Coronary artery (tissue), 2 donors: ENCODE results near the gene STK31.
"Not testable (repeated sequence)": the region's sequence is repeated elsewhere in the genome, so short reads cannot be mapped to it uniquely, and the experiment has no call there.

Experiments used
- DNase-seq: peaks from one replicate; pipeline ENCODE4 v3.0.0-alpha.2; 2017; ENCODE audit warnings: low spot score
- H3K27ac ChIP-seq, 2 donors: fragments of 200-600 bp; sonication (generic); one replicate each; pipeline ENCODE4 v1.5.1; 2016 to 2019
- H3K4me3 ChIP-seq: fragments of 200-600 bp; sonication (generic); 2 replicates; pipeline ENCODE4 v1.5.1; 2016; ENCODE audit warnings: mild to moderate bottlenecking, moderate library complexity
- TF ChIP-seq, protein P1 (sequence below): fragments of 200-600 bp; sonication (generic); IDR thresholded peaks from one replicate; pipeline ENCODE4 v1.5.1; 2019; ENCODE audit warnings: antibody characterized with exemption

Gene STK31

DNA sequence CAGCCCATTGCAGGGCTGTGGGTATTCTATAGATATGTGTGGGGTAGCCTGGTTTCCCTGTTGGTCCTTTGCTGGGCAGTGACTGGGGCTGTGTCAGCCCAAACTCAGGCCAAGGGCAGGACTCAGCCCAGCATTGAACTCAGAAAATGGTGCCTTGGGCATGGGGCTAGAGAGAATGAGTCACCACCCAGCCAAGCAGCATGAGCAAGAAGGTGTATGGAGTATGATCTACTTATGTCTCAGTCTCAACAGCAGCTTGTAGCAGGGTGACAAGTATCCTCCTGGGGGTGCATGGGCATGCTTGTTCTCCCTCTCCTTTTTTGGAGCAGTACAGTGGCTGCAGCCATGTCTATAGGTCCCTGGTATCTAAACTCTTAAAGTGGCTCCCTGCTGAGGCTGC lies 32.0 kb downstream of the STK31 start:
- DNase-seq, result no peak
- Histone ChIP-seq H3K4me3 (no peak overlapping the region), H3K27ac (no peak overlapping the region)
- TF ChIP-seq, protein P1, sequence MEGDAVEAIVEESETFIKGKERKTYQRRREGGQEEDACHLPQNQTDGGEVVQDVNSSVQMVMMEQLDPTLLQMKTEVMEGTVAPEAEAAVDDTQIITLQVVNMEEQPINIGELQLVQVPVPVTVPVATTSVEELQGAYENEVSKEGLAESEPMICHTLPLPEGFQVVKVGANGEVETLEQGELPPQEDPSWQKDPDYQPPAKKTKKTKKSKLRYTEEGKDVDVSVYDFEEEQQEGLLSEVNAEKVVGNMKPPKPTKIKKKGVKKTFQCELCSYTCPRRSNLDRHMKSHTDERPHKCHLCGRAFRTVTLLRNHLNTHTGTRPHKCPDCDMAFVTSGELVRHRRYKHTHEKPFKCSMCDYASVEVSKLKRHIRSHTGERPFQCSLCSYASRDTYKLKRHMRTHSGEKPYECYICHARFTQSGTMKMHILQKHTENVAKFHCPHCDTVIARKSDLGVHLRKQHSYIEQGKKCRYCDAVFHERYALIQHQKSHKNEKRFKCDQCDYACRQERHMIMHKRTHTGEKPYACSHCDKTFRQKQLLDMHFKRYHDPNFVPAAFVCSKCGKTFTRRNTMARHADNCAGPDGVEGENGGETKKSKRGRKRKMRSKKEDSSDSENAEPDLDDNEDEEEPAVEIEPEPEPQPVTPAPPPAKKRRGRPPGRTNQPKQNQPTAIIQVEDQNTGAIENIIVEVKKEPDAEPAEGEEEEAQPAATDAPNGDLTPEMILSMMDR, result no peak

DNA sequence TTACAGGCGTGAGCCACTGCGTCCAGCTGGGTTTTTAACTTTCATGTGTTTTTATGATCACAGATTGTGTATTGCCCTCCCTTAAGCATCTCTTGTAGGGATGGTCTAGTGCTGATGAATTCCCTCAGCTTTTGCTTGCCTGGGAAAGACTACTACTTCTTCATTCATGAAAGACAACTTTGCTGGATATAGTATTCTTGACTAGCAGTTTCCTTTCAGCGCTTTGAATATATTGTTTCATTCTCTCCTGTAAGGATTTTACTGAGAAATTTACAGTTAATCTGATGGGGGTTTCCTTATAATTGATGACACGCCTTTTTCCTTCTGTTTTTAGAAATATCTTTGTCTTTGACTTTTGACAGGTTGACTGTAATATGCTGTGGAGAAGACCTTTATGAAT lies 33.2 kb downstream of the STK31 start:
- H3K4me3 ChIP-seq, result no peak overlapping the region
- H3K27ac ChIP-seq, result no peak overlapping the region
- TF ChIP-seq, protein P1, result no peak
- DNase-seq, result no peak

DNA sequence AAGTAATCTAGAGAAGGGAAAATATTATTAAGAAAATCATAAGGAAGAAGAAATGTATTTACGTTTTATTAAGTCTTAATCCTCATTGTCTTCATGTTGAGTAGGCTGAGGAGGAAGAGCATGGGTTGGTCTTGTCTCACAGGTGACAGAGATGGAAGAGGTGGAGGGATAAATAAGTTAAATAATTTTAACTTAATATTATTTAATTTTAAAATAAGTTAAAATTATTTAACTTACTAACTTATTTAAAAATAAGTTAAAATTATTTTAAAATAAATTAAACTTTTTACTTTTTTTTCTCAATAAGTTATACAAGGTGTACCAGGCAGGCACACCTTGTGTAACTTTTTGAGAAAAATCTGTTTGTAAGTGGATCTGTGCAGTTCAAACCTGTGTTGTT lies 36.6 kb downstream of the STK31 start:
- H3K27ac ChIP-seq, result no peak overlapping the region
- TF ChIP-seq, protein P1, result no peak
- H3K4me3 ChIP-seq, result no peak overlapping the region
- DNase-seq, result no peak

DNA sequence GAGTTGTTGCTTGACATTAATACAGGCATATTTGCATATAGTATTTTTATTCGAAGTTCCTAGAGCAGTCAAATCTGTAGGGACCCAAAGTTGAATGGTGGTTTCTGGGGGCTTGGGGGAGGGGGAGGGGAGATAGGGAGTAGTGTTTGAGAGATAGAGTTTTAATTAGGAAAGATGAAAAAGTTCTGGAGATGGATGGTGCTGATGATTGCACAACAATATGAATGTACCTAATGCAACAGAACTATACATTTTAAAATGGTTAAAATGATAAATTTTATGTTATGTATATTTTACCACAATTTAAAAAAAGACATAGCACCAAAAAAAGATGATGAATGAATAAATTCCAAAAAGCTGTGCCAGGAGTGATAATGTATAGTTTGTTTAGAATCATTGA lies 41.8 kb downstream of the STK31 start:
- no peak for DNase-seq
- TF ChIP-seq, protein P1, result no peak
- Histone ChIP-seq H3K4me3 (no peak overlapping the region), H3K27ac (no peak overlapping the region)

DNA sequence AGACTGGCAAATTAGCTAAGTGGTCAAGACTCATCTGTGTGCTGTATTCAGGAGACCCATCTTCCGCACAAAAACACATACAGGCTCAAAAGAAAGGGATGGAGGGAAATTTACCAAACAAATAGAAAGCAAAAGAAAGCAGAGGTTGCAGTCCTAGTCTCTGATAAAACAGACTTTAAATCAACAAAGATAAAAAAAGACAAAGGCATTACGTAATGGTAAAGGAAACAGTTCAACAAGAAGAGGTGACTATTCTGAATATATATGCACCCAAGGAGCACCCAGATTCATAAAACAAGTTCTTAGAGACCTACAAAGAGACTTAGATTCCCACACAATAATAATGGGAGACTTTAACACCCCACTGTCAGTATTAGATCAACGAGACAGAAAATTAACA lies 48.8 kb downstream of the STK31 start:
- not testable (repeated sequence) for H3K27ac ChIP-seq, H3K4me3 ChIP-seq, DNase-seq

DNA sequence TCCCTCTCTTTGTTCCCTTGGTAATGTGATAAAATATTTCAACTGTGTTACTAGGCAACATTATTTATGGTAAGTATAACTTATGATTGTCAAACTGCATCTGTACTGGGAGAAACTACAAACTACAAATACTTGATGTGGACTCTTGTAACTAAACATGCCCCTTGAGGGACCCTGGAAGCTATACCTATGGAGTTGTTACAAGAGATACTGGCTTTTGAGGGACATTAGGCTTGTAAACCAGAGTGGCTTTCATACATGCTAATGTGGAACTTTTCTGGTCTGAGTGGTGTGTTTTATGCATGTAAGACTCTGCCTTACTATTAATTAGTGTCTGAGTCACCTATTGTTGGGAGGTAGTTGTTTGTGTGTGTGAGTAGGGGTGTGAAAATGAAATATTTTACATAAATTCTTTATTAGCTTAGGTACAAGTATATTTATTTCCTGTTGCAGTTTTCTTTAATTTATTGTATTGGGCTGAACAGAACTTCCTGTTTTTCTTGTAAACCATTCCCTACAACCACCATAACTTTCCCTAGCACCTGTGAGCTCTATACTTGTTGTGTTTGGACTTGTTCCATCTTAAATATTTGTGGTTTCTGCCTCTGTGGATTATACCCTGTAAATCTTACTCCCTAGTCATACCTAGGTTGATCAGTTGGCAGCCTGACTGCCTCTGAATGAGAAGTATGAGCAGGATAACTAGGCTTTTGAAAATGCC lies 49.8 kb downstream of the STK31 start:
- no peak overlapping the region for H3K27ac ChIP-seq
- DNase-seq, result no peak
- H3K4me3 ChIP-seq, result no peak overlapping the region
- TF ChIP-seq, protein P1, result no peak

DNA sequence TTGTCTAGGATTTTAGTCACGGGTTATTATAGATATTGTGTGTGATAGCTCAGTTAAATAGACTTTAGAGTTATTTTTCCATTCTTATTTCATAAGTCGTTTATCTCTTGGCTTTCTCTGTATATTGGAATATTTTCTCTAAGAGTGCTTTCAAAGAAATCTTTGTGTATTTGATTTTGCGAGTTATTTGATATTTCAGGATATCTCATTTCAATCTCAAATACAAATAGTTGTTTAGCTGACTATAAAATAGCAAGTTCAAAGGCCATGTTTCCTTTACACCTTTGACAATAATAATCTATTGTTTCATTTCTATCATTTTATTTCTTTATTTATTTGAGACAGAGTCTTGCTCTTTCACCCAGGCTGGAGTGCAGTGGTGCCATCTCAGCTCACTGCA lies 55.9 kb downstream of the STK31 start:
- Histone ChIP-seq H3K4me3 (no peak overlapping the region), H3K27ac (no peak overlapping the region)
- no peak for DNase-seq
- TF ChIP-seq, protein P1, result no peak
